ENCODE data around the gene C17orf67.

DNA sequence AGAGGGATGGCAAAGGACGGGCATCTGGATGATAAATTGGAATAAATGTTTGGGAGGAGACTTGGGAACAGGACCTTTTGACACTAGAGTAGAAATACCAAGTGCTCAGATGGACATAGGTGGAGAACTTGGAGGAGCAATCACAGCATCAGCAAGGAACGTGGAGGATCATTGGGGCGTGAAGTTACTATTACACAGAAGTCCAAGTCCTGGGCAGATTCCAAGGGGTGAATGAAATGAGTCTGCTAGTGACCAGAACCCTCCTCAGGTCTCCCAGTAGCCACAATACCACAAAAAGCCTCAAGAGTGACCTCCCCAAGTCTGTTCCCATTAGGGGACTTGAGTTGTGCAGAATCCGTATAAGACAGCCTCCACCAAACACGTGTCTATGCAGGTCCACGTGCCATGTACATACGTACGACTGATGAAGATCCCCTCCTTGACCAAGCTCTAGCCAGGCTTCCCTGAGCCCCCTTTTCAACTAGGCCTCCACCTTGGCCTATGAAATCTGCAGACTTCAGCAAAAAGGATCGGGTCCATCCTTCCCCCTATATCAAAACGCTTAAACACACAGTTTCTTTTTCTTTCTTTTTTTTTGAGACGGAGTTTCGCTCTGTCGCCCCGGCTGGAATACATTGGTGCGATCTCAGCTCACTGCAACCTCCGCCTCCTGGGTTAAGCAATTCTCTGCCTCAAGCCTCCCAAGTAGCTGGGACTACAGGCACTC lies 2.2 kb downstream of the C17orf67 start:
- no peak for TF ChIP-seq EP300 (IDR thresholded peaks at IDR 0.05)
- no peak for TF ChIP-seq CTCF (IDR thresholded peaks at IDR 0.05)
- no peak for TF ChIP-seq POLR2A (IDR thresholded peaks at IDR 0.05)
